Loucy (cell line): Measurements from ENCODE around the gene ANKRD13C.

Source experiments
- CTCF ChIP-seq: fragments of 200-600 bp; sonication (generic); conservative IDR thresholded peaks from 2 replicates; pipeline ENCODE4 v1.5.1; 2014; ENCODE audit warnings: mild to moderate bottlenecking, antibody characterized with exemption, low read length
- EZH2phosphoT487 ChIP-seq: fragments of 200-600 bp; IDR thresholded peaks from 2 replicates; pipeline ENCODE4 v1.6.1; 2018; ENCODE audit warnings: antibody characterized with exemption, mild to moderate bottlenecking, moderate library complexity, borderline replicate concordance

GRCh38 chr1:70277875-70278274 is 76.6 kb downstream of the ANKRD13C start:
- no peak for TF ChIP-seq CTCF
- TF ChIP-seq EZH2phosphoT487: no peak
